ENCODE measurements around the gene FGG. TPM values are rescaled to one million over a fixed set of nuclear protein-coding genes. Genes with fewer than 3 reads are reported as not detected.

FGG gene
- total RNA-seq, 1 experiment from 2014 or later: not detected

DNA sequence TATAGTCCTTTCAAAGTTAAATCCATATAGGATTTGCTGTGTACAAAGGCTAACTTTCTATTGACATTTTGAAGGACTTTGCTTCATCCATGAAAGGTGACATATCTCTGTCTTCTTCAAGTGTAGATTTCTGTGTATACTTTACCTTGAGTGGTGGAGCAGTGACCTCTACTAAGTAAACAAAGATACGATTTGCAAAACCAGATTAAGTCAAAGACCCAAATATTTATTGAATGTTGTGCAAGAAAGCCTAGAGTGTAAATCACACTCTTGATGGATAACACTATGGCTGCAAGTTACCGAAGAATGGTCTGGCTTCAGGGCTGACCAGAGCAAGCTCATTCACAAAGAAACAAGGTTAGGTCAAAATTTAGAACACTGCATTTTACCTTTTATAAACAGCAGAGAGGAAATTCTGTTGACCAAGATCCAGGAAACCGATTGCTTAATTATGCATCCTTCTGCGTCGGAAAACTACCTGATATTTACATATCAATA is 5.4 kb upstream of the FGG start:
- DNase-seq: no peak
- Histone ChIP-seq H3K9me2 (replicated peaks; ENCODE audit: insufficient read depth, low read length) (no peaks in the 10 kb centered on the region), H3K27ac (ENCODE audit: low read length) (no peak overlapping the region), H2AFZ (ENCODE audit: low read length) (no peak overlapping the region), H3K9me3 (ENCODE audit: low read length) (no peaks in the 10 kb centered on the region), H3K4me3 (ENCODE audit: low read length) (no peak overlapping the region), H4K20me1 (ENCODE audit: insufficient read depth, low read depth, low read length) (no peaks in the 10 kb centered on the region), H3K36me3 (ENCODE audit: insufficient read depth, low read length) (no peaks in the 10 kb centered on the region), H3K79me2 (ENCODE audit: low read length) (no peaks in the 10 kb centered on the region), H3K9ac (ENCODE audit: low read length) (no peak overlapping the region), H3K27me3 (ENCODE audit: low read length) (no peaks in the 10 kb centered on the region), H3K4me2 (ENCODE audit: low read depth, low read length, poor library complexity, severe bottlenecking) (no peak overlapping the region), H3K4me1 (ENCODE audit: low read length) (no peaks in the 10 kb centered on the region)

DNA sequence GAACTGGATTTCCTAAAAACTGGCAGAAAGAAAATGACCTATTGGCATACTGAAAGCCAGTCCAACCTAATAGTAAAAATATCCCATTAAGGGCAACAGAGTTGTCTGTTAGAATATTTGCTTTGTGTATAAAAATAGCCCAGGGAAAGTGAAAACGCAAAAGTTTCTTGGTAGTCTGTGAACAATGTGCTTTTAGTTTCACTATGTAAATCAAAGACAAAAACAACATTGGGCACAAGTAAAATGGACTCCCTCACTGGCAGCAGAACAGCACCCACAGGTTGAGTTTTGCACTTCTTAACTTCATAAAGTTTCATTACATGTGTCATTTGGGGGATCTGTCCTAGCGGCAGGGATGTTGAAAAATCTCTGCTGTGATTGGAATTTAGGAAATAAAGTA is 4.3 kb upstream of the FGG start:
- Histone ChIP-seq H3K79me2 (ENCODE audit: low read length) (no peaks in the 10 kb centered on the region), H3K4me1 (ENCODE audit: low read length) (no peaks in the 10 kb centered on the region), H3K4me3 (ENCODE audit: low read length) (no peak overlapping the region), H2AFZ (ENCODE audit: low read length) (no peak overlapping the region), H3K36me3 (ENCODE audit: insufficient read depth, low read length) (no peaks in the 10 kb centered on the region), H3K9ac (ENCODE audit: low read length) (no peak overlapping the region), H3K27me3 (ENCODE audit: low read length) (no peaks in the 10 kb centered on the region), H3K27ac (ENCODE audit: low read length) (no peak overlapping the region), H3K9me2 (replicated peaks; ENCODE audit: insufficient read depth, low read length) (no peaks in the 10 kb centered on the region), H4K20me1 (ENCODE audit: insufficient read depth, low read depth, low read length) (no peaks in the 10 kb centered on the region), H3K9me3 (ENCODE audit: low read length) (no peaks in the 10 kb centered on the region), H3K4me2 (ENCODE audit: low read depth, low read length, poor library complexity, severe bottlenecking) (no peak overlapping the region)
- no peak for DNase-seq

DNA sequence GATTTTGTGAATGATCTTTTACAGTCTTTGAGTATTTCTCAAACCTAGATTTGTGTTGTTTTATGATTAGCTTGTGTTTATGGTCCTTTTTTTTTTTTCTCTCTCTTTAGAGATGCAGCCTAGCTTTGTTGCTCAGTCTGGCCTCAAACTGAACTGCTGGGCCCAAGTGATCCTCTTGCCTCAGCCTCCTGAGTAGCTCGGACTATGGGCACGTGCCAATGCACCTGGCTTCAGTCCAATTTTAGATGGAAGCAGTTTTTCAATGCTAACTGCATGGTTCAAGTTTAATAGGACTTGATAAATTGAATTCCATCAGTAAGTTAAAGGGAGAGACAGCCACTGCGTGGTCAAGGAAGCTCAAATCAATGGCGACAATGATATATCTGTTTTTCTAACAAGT is 3.8 kb upstream of the FGG start:
- H3K4me2 ChIP-seq (ENCODE audit: low read depth, low read length, poor library complexity, severe bottlenecking): no peak overlapping the region
- no peak overlapping the region for H2AFZ ChIP-seq (ENCODE audit: low read length)
- H3K9me2 ChIP-seq (replicated peaks; ENCODE audit: insufficient read depth, low read length): no peaks in the 10 kb centered on the region
- no peak overlapping the region for H3K9ac ChIP-seq (ENCODE audit: low read length)
- no peaks in the 10 kb centered on the region for H3K9me3 ChIP-seq (ENCODE audit: low read length)
- no peaks in the 10 kb centered on the region for H3K79me2 ChIP-seq (ENCODE audit: low read length)
- no peak overlapping the region for H3K4me3 ChIP-seq (ENCODE audit: low read length)
- no peaks in the 10 kb centered on the region for H3K27me3 ChIP-seq (ENCODE audit: low read length)
- H3K4me1 ChIP-seq (ENCODE audit: low read length): no peaks in the 10 kb centered on the region
- no peaks in the 10 kb centered on the region for H4K20me1 ChIP-seq (ENCODE audit: insufficient read depth, low read depth, low read length)
- no peaks in the 10 kb centered on the region for H3K36me3 ChIP-seq (ENCODE audit: insufficient read depth, low read length)
- no peak overlapping the region for H3K27ac ChIP-seq (ENCODE audit: low read length)
- DNase-seq: no peak

GRCh38 chr4:154615211-154615610 is 2.8 kb upstream of the FGG start:
- H3K4me2 ChIP-seq (ENCODE audit: low read depth, low read length, poor library complexity, severe bottlenecking): no peak overlapping the region
- no peak overlapping the region for H2AFZ ChIP-seq (ENCODE audit: low read length)

DNA sequence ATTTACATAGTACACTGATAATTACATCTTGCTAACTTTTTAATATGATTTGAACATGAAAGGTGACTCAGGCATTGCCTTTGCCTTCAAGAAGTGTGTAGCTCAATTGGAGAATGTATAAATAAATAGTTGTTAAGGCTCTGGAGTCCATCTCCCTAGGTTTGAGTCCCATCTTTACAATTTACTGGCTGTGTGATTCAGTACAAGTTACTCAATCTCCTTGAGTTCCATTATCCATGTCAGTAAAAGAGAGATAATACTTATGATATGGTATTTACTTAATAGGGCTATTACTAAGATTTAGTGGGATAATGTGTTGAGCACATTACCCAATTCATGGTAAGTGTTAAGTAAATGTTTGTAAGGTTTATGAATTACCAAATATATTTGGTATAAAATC is 1.9 kb upstream of the FGG start:
- Histone ChIP-seq H3K4me1 (ENCODE audit: low read length) (no peaks in the 10 kb centered on the region), H3K36me3 (ENCODE audit: insufficient read depth, low read length) (no peaks in the 10 kb centered on the region), H3K27ac (ENCODE audit: low read length) (no peak overlapping the region), H3K4me2 (ENCODE audit: low read depth, low read length, poor library complexity, severe bottlenecking) (no peak overlapping the region), H3K4me3 (ENCODE audit: low read length) (no peak overlapping the region), H4K20me1 (ENCODE audit: insufficient read depth, low read depth, low read length) (no peaks in the 10 kb centered on the region), H3K27me3 (ENCODE audit: low read length) (no peaks in the 10 kb centered on the region), H3K79me2 (ENCODE audit: low read length) (no peaks in the 10 kb centered on the region), H3K9me3 (ENCODE audit: low read length) (no peaks in the 10 kb centered on the region), H3K9me2 (replicated peaks; ENCODE audit: insufficient read depth, low read length) (no peaks in the 10 kb centered on the region), H2AFZ (ENCODE audit: low read length) (no peak overlapping the region), H3K9ac (ENCODE audit: low read length) (no peak overlapping the region)
- no peak for DNase-seq

More at GRCh38 chr4:154615211-154615610, 2.8 kb upstream of the FGG start:
- no peaks in the 10 kb centered on the region for H4K20me1 ChIP-seq (ENCODE audit: insufficient read depth, low read depth, low read length)
- H3K36me3 ChIP-seq (ENCODE audit: insufficient read depth, low read length): no peaks in the 10 kb centered on the region
- H3K9me2 ChIP-seq (replicated peaks; ENCODE audit: insufficient read depth, low read length): no peaks in the 10 kb centered on the region
- no peak overlapping the region for H3K27ac ChIP-seq (ENCODE audit: low read length)
- H3K79me2 ChIP-seq (ENCODE audit: low read length): no peaks in the 10 kb centered on the region
- H3K27me3 ChIP-seq (ENCODE audit: low read length): no peaks in the 10 kb centered on the region
- H3K9ac ChIP-seq (ENCODE audit: low read length): no peak overlapping the region
- no peaks in the 10 kb centered on the region for H3K9me3 ChIP-seq (ENCODE audit: low read length)
- H3K4me3 ChIP-seq (ENCODE audit: low read length): no peak overlapping the region
- H3K4me1 ChIP-seq (ENCODE audit: low read length): no peaks in the 10 kb centered on the region
- no peak for DNase-seq

DNA sequence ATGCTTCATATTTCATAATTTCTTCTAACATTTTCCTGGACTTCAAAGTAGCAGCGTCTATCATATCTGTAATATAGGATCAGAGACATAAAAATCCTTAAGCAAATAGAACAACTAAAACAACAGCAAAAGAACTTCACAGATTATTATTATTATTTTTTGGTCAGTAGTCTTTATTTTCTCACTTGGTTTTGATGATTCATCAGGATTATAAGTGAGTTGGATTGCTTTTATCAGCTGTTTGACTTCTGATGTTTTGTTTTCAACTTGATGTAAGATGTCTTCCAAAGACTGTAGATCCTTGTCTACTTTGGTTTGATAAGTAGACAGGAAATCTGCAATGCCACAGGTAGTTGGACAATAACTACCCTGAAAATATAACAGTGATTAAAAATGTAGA is 623 bp downstream of the FGG start:
- Histone ChIP-seq H3K9me2 (replicated peaks; ENCODE audit: insufficient read depth, low read length) (no peaks in the 10 kb centered on the region), H3K4me2 (ENCODE audit: low read depth, low read length, poor library complexity, severe bottlenecking) (no peak overlapping the region), H2AFZ (ENCODE audit: low read length) (no peak overlapping the region)

GRCh38 chr4:154610582-154610981 is 1.9 kb downstream of the FGG start:
- no peak overlapping the region for H3K4me2 ChIP-seq (ENCODE audit: low read depth, low read length, poor library complexity, severe bottlenecking)
- no peaks in the 10 kb centered on the region for H3K9me2 ChIP-seq (replicated peaks; ENCODE audit: insufficient read depth, low read length)
- DNase-seq: no peak
- no peak overlapping the region for H2AFZ ChIP-seq (ENCODE audit: low read length)
- H3K79me2 ChIP-seq (ENCODE audit: low read length): no peaks in the 10 kb centered on the region
- no peaks in the 10 kb centered on the region for H3K27me3 ChIP-seq (ENCODE audit: low read length)
- no peaks in the 10 kb centered on the region for H4K20me1 ChIP-seq (ENCODE audit: insufficient read depth, low read depth, low read length)
- H3K4me1 ChIP-seq (ENCODE audit: low read length): no peaks in the 10 kb centered on the region
- H3K27ac ChIP-seq (ENCODE audit: low read length): no peak overlapping the region
- H3K9ac ChIP-seq (ENCODE audit: low read length): no peak overlapping the region
- H3K36me3 ChIP-seq (ENCODE audit: insufficient read depth, low read length): no peaks in the 10 kb centered on the region
- H3K4me3 ChIP-seq (ENCODE audit: low read length): no peak overlapping the region
- no peaks in the 10 kb centered on the region for H3K9me3 ChIP-seq (ENCODE audit: low read length)

More for the DNA sequence above, 623 bp downstream of the FGG start:
- Histone ChIP-seq H3K9me3 (ENCODE audit: low read length) (no peaks in the 10 kb centered on the region), H3K79me2 (ENCODE audit: low read length) (no peaks in the 10 kb centered on the region), H3K27me3 (ENCODE audit: low read length) (no peaks in the 10 kb centered on the region), H3K36me3 (ENCODE audit: insufficient read depth, low read length) (no peaks in the 10 kb centered on the region), H4K20me1 (ENCODE audit: insufficient read depth, low read depth, low read length) (no peaks in the 10 kb centered on the region), H3K9ac (ENCODE audit: low read length) (no peak overlapping the region), H3K4me3 (ENCODE audit: low read length) (no peak overlapping the region), H3K27ac (ENCODE audit: low read length) (no peak overlapping the region), H3K4me1 (ENCODE audit: low read length) (no peaks in the 10 kb centered on the region)
- DNase-seq: no peak

- no peaks in the 10 kb centered on the region for H3K4me1 ChIP-seq (ENCODE audit: low read length)
- no peak for DNase-seq
- no peaks in the 10 kb centered on the region for H3K27me3 ChIP-seq (ENCODE audit: low read length)
- H2AFZ ChIP-seq (ENCODE audit: low read length): no peak overlapping the region
- no peaks in the 10 kb centered on the region for H3K9me3 ChIP-seq (ENCODE audit: low read length)
- H3K79me2 ChIP-seq (ENCODE audit: low read length): no peaks in the 10 kb centered on the region
- no peak overlapping the region for H3K4me2 ChIP-seq (ENCODE audit: low read depth, low read length, poor library complexity, severe bottlenecking)
- no peaks in the 10 kb centered on the region for H3K9me2 ChIP-seq (replicated peaks; ENCODE audit: insufficient read depth, low read length)
- no peaks in the 10 kb centered on the region for H3K36me3 ChIP-seq (ENCODE audit: insufficient read depth, low read length)
- H4K20me1 ChIP-seq (ENCODE audit: insufficient read depth, low read depth, low read length): no peaks in the 10 kb centered on the region
- H3K9ac ChIP-seq (ENCODE audit: low read length): no peak overlapping the region
- no peak overlapping the region for H3K4me3 ChIP-seq (ENCODE audit: low read length)
- H3K27ac ChIP-seq (ENCODE audit: low read length): no peak overlapping the region
Measured at GRCh38 chr4:154609532-154609931, 2.9 kb downstream of the FGG start.
